CD4-positive, CD25-positive, alpha-beta regulatory T cell (primary cell): ENCODE results near the gene CAPN8. TPM values are rescaled to one million over a fixed set of nuclear protein-coding genes. Genes with fewer than 3 reads are reported as not detected.

ENCODE experiments used
- ATAC-seq, 2 donors: fragments of 150-1000 bp; cut with Tn5 transposase; one replicate each; pipeline ENCODE4 v1.10.0; 2021; ENCODE audit warnings: low read depth in 2 of 2, moderate number of reproducible peaks in 2 of 2, moderate library complexity in 1 of 2
- DNase-seq, 3 donors: peaks; one replicate each; pipeline versions ENCODE4 v3.0.0 to v3.0.0-alpha.2; 2012 to 2022; ENCODE audit warnings: mixed read lengths in 1 of 3
- H3K27ac ChIP-seq: one replicate; pipeline ENCODE4 v1.7.0; 2013; ENCODE audit warnings: mild to moderate bottlenecking, low read length; ENCODE audit not compliant: insufficient read depth, poor library complexity, severe bottlenecking
- H3K27me3 ChIP-seq: one replicate; pipeline ENCODE4 v1.7.0; 2013; ENCODE audit warnings: low read length; ENCODE audit not compliant: control insufficient read depth, insufficient read depth
- H3K36me3 ChIP-seq: one replicate; pipeline ENCODE4 v1.7.0; 2013; ENCODE audit warnings: mild to moderate bottlenecking, low read length, moderate library complexity; ENCODE audit not compliant: control insufficient read depth, insufficient read depth
- H3K4me1 ChIP-seq: 2 replicates; pipeline ENCODE4 v1.7.0; 2013; ENCODE audit warnings: mild to moderate bottlenecking, low read length; ENCODE audit not compliant: insufficient read depth, control insufficient read depth, poor library complexity, severe bottlenecking
- H3K4me3 ChIP-seq: one replicate; pipeline ENCODE4 v1.7.0; 2013; ENCODE audit warnings: low read depth, mild to moderate bottlenecking, low read length, moderate library complexity
- H3K9me3 ChIP-seq, 2 experiments: 1 replicate in 1 of 2; 2 replicates in 1 of 2; pipeline ENCODE4 v1.7.0; 2013; ENCODE audit warnings: low read length in 2 of 2, mild to moderate bottlenecking in 1 of 2, moderate library complexity in 1 of 2; ENCODE audit not compliant: control insufficient read depth in 2 of 2
- H3K27ac Mint-ChIP-seq, 3 donors: one replicate each; pipeline ENCODE4 v1.8.0; 2020 to 2022; ENCODE audit warnings: mild to moderate bottlenecking in 3 of 3, mixed read lengths in 3 of 3, moderate library complexity in 2 of 3
- H3K27me3 Mint-ChIP-seq: one replicate; pipeline ENCODE4 v1.8.0; 2022; ENCODE audit warnings: mild to moderate bottlenecking, mixed read lengths
- H3K36me3 Mint-ChIP-seq: one replicate; pipeline ENCODE4 v1.8.0; 2020; ENCODE audit warnings: mixed read lengths
- H3K4me1 Mint-ChIP-seq, 4 donors: one replicate each; pipeline ENCODE4 v1.8.0; 2020 to 2022; ENCODE audit warnings: mixed read lengths in 4 of 4, mild to moderate bottlenecking in 1 of 4
- H3K4me3 Mint-ChIP-seq, 4 donors: one replicate each; pipeline ENCODE4 v1.8.0; 2020 to 2022; ENCODE audit warnings: mild to moderate bottlenecking in 4 of 4, mixed read lengths in 4 of 4, moderate library complexity in 3 of 4
- H3K9me3 Mint-ChIP-seq, 7 donors: one replicate each; pipeline ENCODE4 v1.8.0; 2020 to 2022; ENCODE audit warnings: mixed read lengths in 7 of 7, mild to moderate bottlenecking in 3 of 7, moderate library complexity in 2 of 7
- polyA plus RNA-seq, 4 donors: library from polyadenylated mRNA; unstranded; fragments of 300-500 nt; fragmentation: Illumina TruSeq; gene quantifications; one replicate each; pipeline ENCODE4 v1.2.3, GENCODE V29; 2021
- total RNA-seq: library from RNA; stranded (reverse); gene quantifications from one replicate; pipeline ENCODE4 v1.2.3, GENCODE V29; 2022

Gene CAPN8
- total and polyA plus RNA-seq, 5 donors from 2014 or later: 0.12 to 1.1 (median 0.49) TPM; not detected in 1

DNA sequence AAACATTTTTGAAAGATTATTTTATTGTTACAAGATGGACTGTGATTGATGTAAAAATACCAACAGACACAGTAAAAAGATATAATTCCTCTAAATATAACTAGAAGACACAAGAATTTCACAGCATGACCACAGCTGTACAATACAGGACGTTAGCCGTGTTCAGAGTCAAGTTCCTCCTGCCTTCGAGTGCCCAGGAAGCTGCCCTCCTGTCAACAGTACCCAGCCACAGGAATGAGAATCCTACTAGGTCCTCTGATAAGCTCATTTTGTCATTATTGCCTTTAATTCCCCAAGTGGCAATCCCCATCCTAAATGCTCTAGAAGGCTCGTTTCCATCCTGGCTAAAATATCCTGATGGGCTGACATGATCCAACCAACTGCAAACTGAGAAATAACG is 30.4 kb upstream of the CAPN8 start:
- Histone ChIP-seq H3K4me1 (peaks cover 4% of the 10 kb centered on the region), H3K36me3 (no peaks in the 10 kb centered on the region), H3K27me3 (no peaks in the 10 kb centered on the region), H3K27ac (no peak overlapping the region), H3K9me3 (no peaks in the 10 kb centered on the region), H3K4me3 (no peak overlapping the region)
- Mint-ChIP-seq H3K36me3 (no peaks in the 10 kb centered on the region), H3K4me3 (no peak overlapping the region), H3K4me1 (peaks cover 0 to 15% (median 5%) of the 10 kb centered on the region in 4 donors), H3K27ac (no peak overlapping the region), H3K9me3 (no peaks in the 10 kb centered on the region), H3K27me3 (peaks cover 7% of the 10 kb centered on the region)
- ATAC-seq (no peak), DNase-seq (no peak)

DNA sequence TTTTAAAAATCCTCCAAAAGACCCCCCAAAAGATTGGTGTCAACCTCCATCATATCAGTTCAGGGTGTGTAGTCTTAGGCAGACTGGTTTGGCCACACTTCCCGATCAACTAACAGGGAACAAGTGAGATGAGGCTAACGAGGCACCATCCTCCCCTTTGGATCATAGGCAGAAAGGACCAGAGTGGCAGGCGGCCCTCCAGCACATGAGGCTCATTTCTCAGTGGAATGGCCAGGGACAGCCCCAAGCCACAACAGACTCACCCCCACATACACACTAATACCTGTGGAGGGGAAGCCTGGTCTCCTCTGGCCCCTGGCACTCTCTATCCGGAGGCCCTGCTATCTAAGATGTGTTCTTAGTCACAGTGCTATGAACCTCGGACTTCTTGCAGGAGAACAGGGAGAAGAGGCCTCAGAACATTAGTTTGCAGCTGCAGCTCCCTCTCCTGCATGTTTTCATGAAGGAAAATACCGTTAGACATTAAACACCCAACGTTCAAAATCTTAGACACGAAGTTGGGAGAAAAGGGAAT is 29.6 kb upstream of the CAPN8 start:
- peaks cover 0 to 15% (median 5%) of the 10 kb centered on the region in 4 donors for H3K4me1 Mint-ChIP-seq
- DNase-seq: no peak
- H3K36me3 Mint-ChIP-seq: no peaks in the 10 kb centered on the region

DNA sequence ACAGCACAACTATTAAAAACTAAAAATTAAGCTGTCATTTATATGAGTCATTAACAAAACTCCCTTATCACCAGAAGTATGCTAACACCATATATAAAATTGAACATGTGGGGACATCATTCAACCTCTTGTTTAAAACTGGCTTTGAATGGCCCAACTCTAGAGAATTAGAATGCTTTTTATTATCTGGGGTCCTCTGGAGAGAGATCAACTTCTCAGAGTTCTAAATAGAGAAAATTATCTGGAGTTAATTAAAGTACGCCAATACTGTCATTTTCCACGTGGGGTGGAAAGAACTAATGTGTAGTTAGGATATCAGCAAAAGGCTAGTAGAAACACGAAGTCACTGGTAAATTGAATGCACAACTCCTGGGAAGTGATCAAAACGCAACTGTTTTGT is 25.6 kb upstream of the CAPN8 start:
- no peaks in the 10 kb centered on the region for H3K4me1 ChIP-seq
- peaks cover 0 to 6% (median 0%) of the 10 kb centered on the region in 7 donors for H3K9me3 Mint-ChIP-seq
- no peak overlapping the region for H3K4me3 Mint-ChIP-seq
- H3K27ac Mint-ChIP-seq: no peak overlapping the region
- DNase-seq (no peak), ATAC-seq (no peak)
- peaks cover 23% of the 10 kb centered on the region for H3K27me3 Mint-ChIP-seq
- no peak overlapping the region for H3K27ac ChIP-seq
- H3K4me1 Mint-ChIP-seq: no peaks in the 10 kb centered on the region
- no peaks in the 10 kb centered on the region for H3K36me3 Mint-ChIP-seq
- no peaks in the 10 kb centered on the region for H3K9me3 ChIP-seq
- no peaks in the 10 kb centered on the region for H3K36me3 ChIP-seq
- H3K4me3 ChIP-seq: no peak overlapping the region
- no peaks in the 10 kb centered on the region for H3K27me3 ChIP-seq

More for the DNA sequence above, 29.6 kb upstream of the CAPN8 start:
- Mint-ChIP-seq H3K4me3 (no peak overlapping the region), H3K9me3 (no peaks in the 10 kb centered on the region), H3K27me3 (peaks cover 12% of the 10 kb centered on the region), H3K27ac (peak overlapping the region in 1 of 3 donors; percentile 62)
- no peak for ATAC-seq
- H3K27me3 ChIP-seq: no peaks in the 10 kb centered on the region
- H3K4me1 ChIP-seq: peaks cover 4% of the 10 kb centered on the region
- H3K27ac ChIP-seq: no peak overlapping the region
- H3K9me3 ChIP-seq: no peaks in the 10 kb centered on the region
- no peaks in the 10 kb centered on the region for H3K36me3 ChIP-seq
- no peak overlapping the region for H3K4me3 ChIP-seq

DNA sequence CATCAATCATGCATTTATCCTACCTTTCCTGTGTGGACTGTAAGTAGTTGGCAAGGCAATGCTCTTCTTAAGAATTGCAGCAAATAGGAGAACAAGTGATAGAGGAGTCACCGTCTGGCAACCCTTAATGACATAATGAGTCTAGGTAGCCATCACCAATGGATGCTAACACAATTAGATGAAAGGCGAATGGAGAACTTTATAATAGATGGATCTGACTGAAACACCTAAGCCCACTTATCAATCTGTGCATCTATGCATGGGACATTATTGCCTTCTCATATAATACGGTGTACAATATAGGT is 18.9 kb upstream of the CAPN8 start:
- Mint-ChIP-seq H3K27ac (no peak overlapping the region), H3K36me3 (no peaks in the 10 kb centered on the region), H3K4me3 (no peak overlapping the region), H3K4me1 (peaks cover 0 to 3% (median 0%) of the 10 kb centered on the region in 4 donors), H3K9me3 (peaks cover 0 to 6% (median 0%) of the 10 kb centered on the region in 7 donors), H3K27me3 (peaks cover 23% of the 10 kb centered on the region)
- peaks cover 8% of the 10 kb centered on the region for H3K27me3 ChIP-seq
- H3K9me3 ChIP-seq: no peaks in the 10 kb centered on the region
- H3K27ac ChIP-seq: no peak overlapping the region
- no peaks in the 10 kb centered on the region for H3K36me3 ChIP-seq
- H3K4me3 ChIP-seq: no peak overlapping the region
- no peak for DNase-seq
- ATAC-seq: no peak
- no peaks in the 10 kb centered on the region for H3K4me1 ChIP-seq

GRCh38 chr1:223683586-223684487 is 18.3 kb upstream of the CAPN8 start:
- no peak overlapping the region for H3K27ac Mint-ChIP-seq
- peak; percentile 13 to 50 (median 49) for DNase-seq
- Histone ChIP-seq H3K27ac (no peak overlapping the region), H3K4me1 (no peaks in the 10 kb centered on the region), H3K36me3 (no peaks in the 10 kb centered on the region), H3K9me3 (no peaks in the 10 kb centered on the region), H3K27me3 (peaks cover 8% of the 10 kb centered on the region), H3K4me3 (no peak overlapping the region)
- peaks cover 23% of the 10 kb centered on the region for H3K27me3 Mint-ChIP-seq
- peak; percentile 44 to 57 for ATAC-seq
- H3K4me3 Mint-ChIP-seq: no peak overlapping the region
- H3K36me3 Mint-ChIP-seq: no peaks in the 10 kb centered on the region
- peaks cover 0 to 6% (median 0%) of the 10 kb centered on the region in 7 donors for H3K9me3 Mint-ChIP-seq
- H3K4me1 Mint-ChIP-seq: peaks cover 0 to 3% (median 0%) of the 10 kb centered on the region in 4 donors

GRCh38 chr1:223682502-223682901 is 17.0 kb upstream of the CAPN8 start:
- H3K27ac ChIP-seq: no peak overlapping the region
- DNase-seq (no peak), ATAC-seq (no peak)
- H3K9me3 Mint-ChIP-seq: peaks cover 0 to 3% (median 0%) of the 10 kb centered on the region in 7 donors
- H3K27me3 Mint-ChIP-seq: peaks cover 13% of the 10 kb centered on the region
- peaks cover 11% of the 10 kb centered on the region for H3K27me3 ChIP-seq
- H3K4me1 Mint-ChIP-seq: peaks cover 0 to 3% (median 0%) of the 10 kb centered on the region in 4 donors
- H3K4me1 ChIP-seq: no peaks in the 10 kb centered on the region
- no peak overlapping the region for H3K4me3 Mint-ChIP-seq
- no peaks in the 10 kb centered on the region for H3K9me3 ChIP-seq
- no peaks in the 10 kb centered on the region for H3K36me3 ChIP-seq
- no peaks in the 10 kb centered on the region for H3K36me3 Mint-ChIP-seq
- no peak overlapping the region for H3K27ac Mint-ChIP-seq
- H3K4me3 ChIP-seq: no peak overlapping the region

GRCh38 chr1:223680188-223680587 is 14.7 kb upstream of the CAPN8 start:
- no peak overlapping the region for H3K4me3 ChIP-seq
- peaks cover 11% of the 10 kb centered on the region for H3K27me3 ChIP-seq
- H3K36me3 Mint-ChIP-seq: no peaks in the 10 kb centered on the region
- no peak overlapping the region for H3K27ac ChIP-seq
- no peaks in the 10 kb centered on the region for H3K36me3 ChIP-seq
- no peaks in the 10 kb centered on the region for H3K4me1 ChIP-seq
- DNase-seq: no peak
- H3K9me3 Mint-ChIP-seq: peaks cover 0 to 8% (median 1%) of the 10 kb centered on the region in 7 donors
- no peaks in the 10 kb centered on the region for H3K9me3 ChIP-seq
- no peak for ATAC-seq
- no peak overlapping the region for H3K27ac Mint-ChIP-seq
- peaks cover 0 to 3% (median 0%) of the 10 kb centered on the region in 4 donors for H3K4me1 Mint-ChIP-seq
- no peak overlapping the region for H3K4me3 Mint-ChIP-seq
- peaks cover 19% of the 10 kb centered on the region for H3K27me3 Mint-ChIP-seq
